HT1080 (cell line): ENCODE measurements around the gene CCDC28A. TPM values are rescaled to one million over a fixed set of nuclear protein-coding genes. Genes with fewer than 3 reads are reported as not detected.

ENCODE experiments used
- DNase-seq: peaks from one replicate; pipeline ENCODE4 v3.0.0-alpha.2; 2015; ENCODE audit warnings: low read depth
- total RNA-seq: library from RNA; depleted of rRNA; stranded (reverse); fragments of >200 nt; shearing (Covaris generic); gene quantifications from 2 replicates; pipeline ENCODE4 v1.2.3, GENCODE V29; 2014; rRNA removed

CCDC28A gene
- total RNA-seq, 1 experiment from 2014 or later = 22.5 TPM

- no peak for DNase-seq
These were observed 60.4 kb downstream of the CCDC28A start for GRCh38 chr6:138833816-138834539.

GRCh38 chr6:138837246-138837645, 63.7 kb downstream of the CCDC28A start:
- no peak for DNase-seq

Other genes with a start within 250 kb of the CCDC28A start
- gene ECT2L, start 22.3 kb downstream of the CCDC28A start, total RNA-seq = not detected in 2 replicates
- 40.6 and 46.9 TPM in 2 replicates for gene REPS1, start 214.5 kb downstream of the CCDC28A start, total RNA-seq